Neural cell (in vitro differentiated cells): ENCODE data around the gene APPL1. TPM values are rescaled to one million over a fixed set of nuclear protein-coding genes. Genes with fewer than 3 reads are reported as not detected.

Experiments
- H2AFZ ChIP-seq: fragments of 200-600, 300-800 bp; sonication (generic), shearing (Covaris generic); 2 replicates; pipeline ENCODE4 v1.6.0; 2014; ENCODE audit warnings: low read depth, mild to moderate bottlenecking, antibody characterized with exemption, low read length, moderate library complexity
- H3F3A ChIP-seq: fragments of 200-600 bp; shearing (Covaris generic); 2 replicates; pipeline ENCODE4 v1.6.1; 2016; ENCODE audit warnings: mild to moderate bottlenecking, moderate library complexity, mixed read lengths, antibody characterized with exemption, low read length; ENCODE audit not compliant: insufficient read depth, poor library complexity, severe bottlenecking
- H3K27ac ChIP-seq: fragments of 200-600, 300-800 bp; sonication (generic), shearing (Covaris generic); 2 replicates; pipeline ENCODE4 v1.5.1; 2014; ENCODE audit warnings: mild to moderate bottlenecking, low read length, moderate library complexity
- H3K27me3 ChIP-seq: fragments of 300-800, 200-600 bp; sonication (generic), shearing (Covaris generic); 2 replicates; pipeline ENCODE4 v1.6.0; 2014; ENCODE audit warnings: mild to moderate bottlenecking, low read depth, low read length, moderate library complexity; ENCODE audit not compliant: insufficient read depth
- H3K36me3 ChIP-seq: fragments of 300-800, 200-600 bp; sonication (generic), shearing (Covaris generic); 2 replicates; pipeline ENCODE4 v1.5.1; 2014; ENCODE audit warnings: mild to moderate bottlenecking, antibody characterized with exemption, low read length, moderate library complexity; ENCODE audit not compliant: insufficient read depth
- H3K4me2 ChIP-seq: fragments of 300-800, 200-600 bp; sonication (generic), shearing (Covaris generic); 2 replicates; pipeline ENCODE4 v1.6.0; 2014; ENCODE audit warnings: mild to moderate bottlenecking, low read length
- H3K4me3 ChIP-seq: fragments of 300-800, 200-600 bp; sonication (generic), shearing (Covaris generic); 2 replicates; pipeline ENCODE4 v1.5.1; 2014; ENCODE audit warnings: mild to moderate bottlenecking, low read length, moderate library complexity
- H3K79me2 ChIP-seq: fragments of 200-600 bp; shearing (Covaris generic); replicated peaks from 2 replicates; pipeline ENCODE4 v1.6.0; 2014; ENCODE audit warnings: mild to moderate bottlenecking, low read length, moderate library complexity; ENCODE audit not compliant: insufficient read depth
- H3K9ac ChIP-seq: fragments of 300-800, 200-600 bp; sonication (generic), shearing (Covaris generic); 2 replicates; pipeline ENCODE4 v1.6.1; 2016; ENCODE audit warnings: mild to moderate bottlenecking, low read length, mixed read lengths
- H3K9me2 ChIP-seq: fragments of 200-600 bp; shearing (Covaris generic); 2 replicates; pipeline ENCODE4 v1.6.1; 2016; ENCODE audit warnings: mild to moderate bottlenecking, low read length, mixed read lengths; ENCODE audit not compliant: insufficient read depth
- H3K9me3 ChIP-seq: fragments of 200-600, 300-800 bp; sonication (generic), shearing (Covaris generic); 2 replicates; pipeline ENCODE4 v1.6.1; 2016; ENCODE audit warnings: mild to moderate bottlenecking, mixed run types, low read length, moderate library complexity, mixed read lengths
- H4K20me1 ChIP-seq: fragments of 200-600 bp; shearing (Covaris generic); 2 replicates; pipeline ENCODE4 v1.6.1; 2016; ENCODE audit warnings: mild to moderate bottlenecking, mixed run types; ENCODE audit not compliant: insufficient read depth
- EP300 ChIP-seq: fragments of 450-650 bp; conservative IDR thresholded peaks from 2 replicates; pipeline ENCODE4 v1.6.1; 2014; ENCODE audit warnings: antibody characterized with exemption, mild to moderate bottlenecking, moderate library complexity; ENCODE audit not compliant: poor library complexity, severe bottlenecking
- EZH2 ChIP-seq: fragments of 200-600, 300-800 bp; shearing (Covaris generic), sonication (generic); IDR thresholded peaks from 2 replicates; pipeline ENCODE4 v1.6.1; 2014; ENCODE audit warnings: antibody characterized with exemption, low read length, borderline replicate concordance, mild to moderate bottlenecking; ENCODE audit not compliant: insufficient read depth, poor library complexity, severe bottlenecking
- MXI1 ChIP-seq: fragments of 450-650 bp; conservative IDR thresholded peaks from 2 replicates; pipeline ENCODE4 v1.6.1; 2014; ENCODE audit warnings: antibody characterized with exemption, mild to moderate bottlenecking; ENCODE audit not compliant: poor library complexity, severe bottlenecking
- POLR2AphosphoS5 ChIP-seq: IDR thresholded peaks from 2 replicates; pipeline ENCODE4 v1.6.1; 2012
- RAD21 ChIP-seq: fragments of 450-650 bp; conservative IDR thresholded peaks from 2 replicates; pipeline ENCODE4 v1.6.1; 2014; ENCODE audit warnings: antibody characterized with exemption, mild to moderate bottlenecking, moderate library complexity
- REST ChIP-seq: IDR thresholded peaks from 2 replicates; pipeline ENCODE4 v1.6.1; 2012; ENCODE audit warnings: borderline replicate concordance
- SMC3 ChIP-seq: fragments of 450-650 bp; conservative IDR thresholded peaks from 2 replicates; pipeline ENCODE4 v1.6.1; 2014; ENCODE audit warnings: antibody characterized with exemption, mild to moderate bottlenecking, moderate library complexity; ENCODE audit not compliant: poor library complexity
- TAF1 ChIP-seq: IDR thresholded peaks from 2 replicates; pipeline ENCODE4 v1.6.1; 2012; ENCODE audit warnings: low read depth
- polyA plus RNA-seq: library from polyadenylated mRNA; depleted of rRNA; stranded (reverse); fragments of >200 nt; gene quantifications from 2 replicates; pipeline ENCODE4 v1.2.3, GENCODE V29; 2014
- TF ChIP-seq, protein P1 (sequence below): fragments of 450-650 bp; IDR thresholded peaks from 2 replicates; pipeline ENCODE4 v1.5.1; 2014; ENCODE audit warnings: antibody characterized with exemption, mild to moderate bottlenecking, moderate library complexity; ENCODE audit not compliant: poor library complexity, severe bottlenecking

The APPL1 gene
- polyA plus RNA-seq, 1 donor from 2014 or later = 25.9 TPM

DNA sequence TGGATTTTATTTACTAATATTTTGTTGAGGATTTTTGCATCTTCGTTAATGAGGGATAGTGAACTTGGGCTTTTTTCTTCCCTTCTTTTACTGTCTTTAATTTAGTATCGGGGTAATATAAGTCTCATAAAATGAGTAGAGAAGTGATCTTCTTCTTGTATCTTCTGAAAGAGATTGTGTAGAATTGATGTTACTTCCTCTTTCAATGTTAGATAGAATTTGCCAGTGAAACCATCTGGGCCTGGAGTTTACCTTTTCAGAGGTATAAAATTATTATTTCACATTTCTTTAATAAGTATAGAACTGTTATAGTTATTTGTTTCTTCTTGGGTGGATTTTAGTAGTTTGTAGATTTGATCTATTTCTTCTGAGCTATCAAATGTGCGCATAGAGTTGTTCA lies 35.5 kb upstream of the APPL1 start:
- H3K79me2 ChIP-seq = no peaks in the 10 kb centered on the region
- H3F3A ChIP-seq = no peaks in the 10 kb centered on the region
- H3K27ac ChIP-seq = no peak overlapping the region
- H3K4me3 ChIP-seq = no peak overlapping the region
- no peaks in the 10 kb centered on the region for H4K20me1 ChIP-seq
- H3K9me3 ChIP-seq = no peaks in the 10 kb centered on the region
- TF ChIP-seq POLR2AphosphoS5 (no peak), REST (no peak), EZH2 (no peak), RAD21 (no peak), TAF1 (no peak), SMC3 (no peak), MXI1 (no peak), EP300 (no peak)
- TF ChIP-seq, protein P1, sequence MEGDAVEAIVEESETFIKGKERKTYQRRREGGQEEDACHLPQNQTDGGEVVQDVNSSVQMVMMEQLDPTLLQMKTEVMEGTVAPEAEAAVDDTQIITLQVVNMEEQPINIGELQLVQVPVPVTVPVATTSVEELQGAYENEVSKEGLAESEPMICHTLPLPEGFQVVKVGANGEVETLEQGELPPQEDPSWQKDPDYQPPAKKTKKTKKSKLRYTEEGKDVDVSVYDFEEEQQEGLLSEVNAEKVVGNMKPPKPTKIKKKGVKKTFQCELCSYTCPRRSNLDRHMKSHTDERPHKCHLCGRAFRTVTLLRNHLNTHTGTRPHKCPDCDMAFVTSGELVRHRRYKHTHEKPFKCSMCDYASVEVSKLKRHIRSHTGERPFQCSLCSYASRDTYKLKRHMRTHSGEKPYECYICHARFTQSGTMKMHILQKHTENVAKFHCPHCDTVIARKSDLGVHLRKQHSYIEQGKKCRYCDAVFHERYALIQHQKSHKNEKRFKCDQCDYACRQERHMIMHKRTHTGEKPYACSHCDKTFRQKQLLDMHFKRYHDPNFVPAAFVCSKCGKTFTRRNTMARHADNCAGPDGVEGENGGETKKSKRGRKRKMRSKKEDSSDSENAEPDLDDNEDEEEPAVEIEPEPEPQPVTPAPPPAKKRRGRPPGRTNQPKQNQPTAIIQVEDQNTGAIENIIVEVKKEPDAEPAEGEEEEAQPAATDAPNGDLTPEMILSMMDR = no peak
- H3K36me3 ChIP-seq = no peaks in the 10 kb centered on the region
- H3K9ac ChIP-seq = no peak overlapping the region
- no peak overlapping the region for H2AFZ ChIP-seq
- no peaks in the 10 kb centered on the region for H3K27me3 ChIP-seq
- no peaks in the 10 kb centered on the region for H3K9me2 ChIP-seq
- no peak overlapping the region for H3K4me2 ChIP-seq

GRCh38 chr3:57194641-57195040 lies 32.9 kb upstream of the APPL1 start:
- no peak for TF ChIP-seq EZH2
- TF ChIP-seq RAD21 = no peak
- TF ChIP-seq POLR2AphosphoS5 = no peak
- TF ChIP-seq MXI1 = no peak
- TF ChIP-seq TAF1 = no peak
- TF ChIP-seq, protein P1 = no peak
- TF ChIP-seq SMC3 = no peak
- no peak for TF ChIP-seq EP300
- no peak for TF ChIP-seq REST
- Histone ChIP-seq H3K4me2 (no peak overlapping the region), H3K9ac (no peak overlapping the region), H3K36me3 (no peaks in the 10 kb centered on the region), H3K27ac (no peak overlapping the region), H3K79me2 (no peaks in the 10 kb centered on the region), H3K27me3 (no peaks in the 10 kb centered on the region), H4K20me1 (no peaks in the 10 kb centered on the region), H3K4me3 (no peak overlapping the region), H3F3A (no peaks in the 10 kb centered on the region), H3K9me2 (no peaks in the 10 kb centered on the region), H2AFZ (no peak overlapping the region), H3K9me3 (no peaks in the 10 kb centered on the region)
